ENCODE measurements around the gene FTCDNL1. TPM values are rescaled to one million over a fixed set of nuclear protein-coding genes. Genes with fewer than 3 reads are reported as not detected.

The FTCDNL1 gene
- total and polyA plus RNA-seq, 2 donors (not counting 1 experiment from before 2014, with no cell fraction given) = 1.7 to 1.9 TPM

DNA sequence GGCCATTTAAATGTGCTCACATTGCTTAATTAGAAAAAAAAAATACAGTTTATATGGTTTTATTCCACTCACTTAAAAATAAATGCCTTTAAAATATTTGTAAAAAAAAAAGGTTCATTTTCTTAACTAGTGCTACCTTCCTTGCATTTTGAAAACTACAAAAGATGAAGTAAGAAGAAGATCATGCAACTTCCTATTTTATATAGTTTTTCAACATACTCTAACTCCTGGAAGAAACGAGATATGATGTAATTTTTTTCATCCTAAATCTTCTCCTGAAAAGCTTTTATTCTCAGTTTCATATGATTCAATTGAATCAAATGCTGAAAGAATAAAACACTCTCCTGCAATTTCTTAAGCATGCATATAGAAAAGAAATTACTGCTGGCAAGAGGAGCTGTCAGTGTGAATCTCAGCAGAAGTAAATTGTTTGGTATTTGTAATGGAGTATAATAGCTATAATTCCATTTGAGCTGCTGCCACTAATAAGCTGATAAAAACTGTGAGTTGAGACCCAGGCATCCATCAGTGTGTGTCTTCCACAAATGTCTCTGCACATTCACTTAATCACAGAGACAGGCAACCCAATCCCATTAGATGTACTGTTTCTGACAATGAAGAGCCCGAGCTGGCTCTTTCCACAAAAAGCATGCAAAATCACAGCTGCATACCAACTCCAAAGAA, 3.7 kb downstream of the FTCDNL1 start:
- no peak overlapping the region for H3K27ac Mint-ChIP-seq
- H3K4me2 ChIP-seq (replicated peaks; ENCODE audit: low read depth, low read length, poor library complexity, severe bottlenecking) = no peak overlapping the region
- intact Hi-C loops (cut with micrococcal nuclease) = no loop called here
- H3K9me3 ChIP-seq (ENCODE audit: control extremely low read depth in 1 of 3, control insufficient read depth in 2 of 3, insufficient read depth in 1 of 3, low read length in 2 of 3) = no peaks in the 10 kb centered on the region
- DNase-seq (no peak), ATAC-seq (ENCODE audit: low read depth) (no peak)
- WGBS (ENCODE audit: insufficient coverage) = 100% methylated on average over 1 of the region's 2 CpGs
- no peaks in the 10 kb centered on the region for H3K36me3 ChIP-seq (replicated peaks in 1 of 2; ENCODE audit: control extremely low read depth in 1 of 2, control insufficient read depth in 1 of 2, extremely low read depth in 1 of 2, insufficient read depth in 2 of 2, low read length in 1 of 2)
- TF ChIP-seq EZH2 (IDR thresholded peaks at IDR 0.05; ENCODE audit: borderline replicate concordance, insufficient read depth, low read depth, low read length, poor library complexity, severe bottlenecking) (no peak), CTCF (IDR thresholded peaks at IDR 0.05) (no peak)
- no peak overlapping the region for H3K9ac ChIP-seq (ENCODE audit: low read length)
- ChIA-PET CTCF (interaction anchor here (1.1 kb wide), 1 partner anchor 14 kb away, joined by 4 read pairs; no protein-coding TSS in a partner anchor), POLR2A (no interaction called here)
- no peaks in the 10 kb centered on the region for H3K27me3 Mint-ChIP-seq
- no peak overlapping the region for H3K4me3 ChIP-seq (ENCODE audit: control extremely low read depth in 1 of 5, extremely low read depth in 1 of 5, insufficient read depth in 1 of 5, low read depth in 2 of 5, low read length in 4 of 5)
- H3K79me2 ChIP-seq (ENCODE audit: control insufficient read depth, insufficient read depth, low read length) = no peaks in the 10 kb centered on the region
- H3K27me3 ChIP-seq (replicated peaks in 1 of 4; ENCODE audit: control extremely low read depth in 1 of 4, control insufficient read depth in 3 of 4, insufficient read depth in 4 of 4, low read length in 3 of 4) = no peaks in the 10 kb centered on the region
- H3K4me1 Mint-ChIP-seq = peaks cover 9% of the 10 kb centered on the region
- no peak overlapping the region for H2AFZ ChIP-seq (ENCODE audit: insufficient read depth, low read depth, low read length, poor library complexity, severe bottlenecking)
- no peaks in the 10 kb centered on the region for H3K9me3 Mint-ChIP-seq (ENCODE audit: insufficient read depth)
- H3K4me3 Mint-ChIP-seq = no peak overlapping the region
- H3K27ac ChIP-seq (ENCODE audit: low read length in 2 of 2) = no peak overlapping the region
- no peaks in the 10 kb centered on the region for H4K20me1 ChIP-seq (ENCODE audit: control insufficient read depth, insufficient read depth, low read length, poor library complexity, severe bottlenecking)
- peaks cover 5 to 11% of the 10 kb centered on the region in 2 donors for H3K4me1 ChIP-seq (ENCODE audit: control insufficient read depth in 2 of 2, insufficient read depth in 2 of 2, low read length in 2 of 2)

DNA sequence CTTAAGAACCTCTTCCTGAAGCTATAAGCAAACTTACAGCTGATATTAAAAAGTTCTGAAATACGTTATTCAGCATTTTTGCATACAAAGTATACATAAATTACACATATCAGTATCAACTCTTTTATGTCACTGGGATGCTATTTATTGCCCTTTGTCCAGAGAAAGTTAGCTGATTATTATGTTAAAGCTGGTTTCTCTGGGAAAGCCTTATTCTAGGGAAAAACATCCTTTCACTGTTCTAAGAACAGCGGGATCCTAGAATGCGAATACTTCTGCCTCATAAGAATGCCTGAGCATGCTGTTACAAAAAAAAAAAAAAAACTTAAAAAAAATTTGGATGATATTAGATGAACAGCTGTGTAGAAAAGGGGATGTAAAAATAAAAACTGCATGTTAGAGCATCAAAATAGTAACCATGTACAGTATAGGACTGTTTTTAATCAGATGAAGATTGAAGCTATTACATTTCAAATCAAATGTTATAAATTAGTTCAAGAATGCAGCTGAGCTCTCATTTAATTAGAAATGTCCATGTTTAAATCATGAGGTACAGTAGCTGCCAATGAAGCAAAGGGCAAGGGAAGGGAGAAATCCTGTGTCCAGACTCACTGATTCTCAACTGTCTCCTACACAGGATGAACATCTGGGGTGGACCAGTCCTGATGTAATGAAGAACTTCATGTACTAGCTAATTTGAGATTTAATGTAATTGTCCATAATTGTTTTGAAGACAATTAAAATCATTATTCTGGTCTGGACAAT, 8.2 kb downstream of the FTCDNL1 start:
- Histone ChIP-seq H3K9me3 (ENCODE audit: control extremely low read depth in 1 of 3, control insufficient read depth in 2 of 3, insufficient read depth in 1 of 3, low read length in 2 of 3) (no peaks in the 10 kb centered on the region), H3K36me3 (replicated peaks in 1 of 2; ENCODE audit: control extremely low read depth in 1 of 2, control insufficient read depth in 1 of 2, extremely low read depth in 1 of 2, insufficient read depth in 2 of 2, low read length in 1 of 2) (no peaks in the 10 kb centered on the region), H3K4me1 (ENCODE audit: control insufficient read depth in 2 of 2, insufficient read depth in 2 of 2, low read length in 2 of 2) (no peaks in the 10 kb centered on the region), H3K27me3 (replicated peaks in 1 of 4; ENCODE audit: control extremely low read depth in 1 of 4, control insufficient read depth in 3 of 4, insufficient read depth in 4 of 4, low read length in 3 of 4) (no peaks in the 10 kb centered on the region), H3K27ac (ENCODE audit: low read length in 2 of 2) (no peak overlapping the region), H3K4me2 (replicated peaks; ENCODE audit: low read depth, low read length, poor library complexity, severe bottlenecking) (no peak overlapping the region), H2AFZ (ENCODE audit: insufficient read depth, low read depth, low read length, poor library complexity, severe bottlenecking) (no peak overlapping the region), H3K79me2 (ENCODE audit: control insufficient read depth, insufficient read depth, low read length) (no peaks in the 10 kb centered on the region), H4K20me1 (ENCODE audit: control insufficient read depth, insufficient read depth, low read length, poor library complexity, severe bottlenecking) (no peaks in the 10 kb centered on the region), H3K4me3 (ENCODE audit: control extremely low read depth in 1 of 5, extremely low read depth in 1 of 5, insufficient read depth in 1 of 5, low read depth in 2 of 5, low read length in 4 of 5) (no peak overlapping the region), H3K9ac (ENCODE audit: low read length) (no peak overlapping the region)
- no CpG with 5 or more reads among the region's 3 CpGs for WGBS (ENCODE audit: insufficient coverage)
- CTCF ChIA-PET = interaction anchor here (0.6 kb wide), 1 partner anchor 97 kb away, joined by 3 read pairs; no protein-coding TSS in a partner anchor
- Mint-ChIP-seq H3K4me3 (no peak overlapping the region), H3K4me1 (no peaks in the 10 kb centered on the region), H3K9me3 (ENCODE audit: insufficient read depth) (no peaks in the 10 kb centered on the region), H3K27ac (no peak overlapping the region), H3K27me3 (no peaks in the 10 kb centered on the region)
- ATAC-seq (ENCODE audit: low read depth) = no peak
- intact Hi-C loops (cut with micrococcal nuclease) = no loop called here
- no peak for DNase-seq
- TF ChIP-seq CTCF (IDR thresholded peaks at IDR 0.05) (no peak), EZH2 (IDR thresholded peaks at IDR 0.05; ENCODE audit: borderline replicate concordance, insufficient read depth, low read depth, low read length, poor library complexity, severe bottlenecking) (no peak)
- POLR2A ChIA-PET = no interaction called here
